Esophagus squamous epithelium (tissue), 5 donors: ENCODE results near the gene ARHGEF1. TPM values are rescaled to one million over a fixed set of nuclear protein-coding genes. Genes with fewer than 3 reads are reported as not detected.

Experiments used
- DNase-seq: peaks from one replicate; lab custom pipeline; 2025; lab: John Stamatoyannopoulos, UW
- H3K27ac ChIP-seq, 4 donors: fragments of 200-600 bp; sonication (generic); one replicate each; pipeline ENCODE4 v1.5.1; 2016 to 2019; ENCODE audit warnings: mild to moderate bottlenecking in 1 of 4
- H3K27me3 ChIP-seq, 4 donors: fragments of 200-600 bp; sonication (generic); 1 replicate in 3 of 4; 2 replicates in 1 of 4; pipeline versions ENCODE4 v1.5.1 to v1.6.0; 2017 to 2021; ENCODE audit warnings: antibody characterized with exemption in 1 of 4
- H3K36me3 ChIP-seq, 3 donors: fragments of 200-600 bp; sonication (generic); one replicate each; pipeline ENCODE4 v1.5.1; 2016 to 2019
- H3K4me1 ChIP-seq, 3 donors: fragments of 200-600 bp; sonication (generic); one replicate each; pipeline ENCODE4 v1.5.1; 2017 to 2019
- H3K4me3 ChIP-seq, 4 donors: fragments of 200-600 bp; sonication (generic); 1 replicate in 3 of 4; 2 replicates in 1 of 4; pipeline ENCODE4 v1.5.1; 2016 to 2019; ENCODE audit warnings: mild to moderate bottlenecking in 2 of 4, moderate library complexity in 1 of 4
- H3K9me3 ChIP-seq, 3 donors: fragments of 200-600 bp; sonication (generic); one replicate each; pipeline ENCODE4 v1.5.1; 2016 to 2019
- CTCF ChIP-seq, 6 experiments: fragments of 450-650 bp in 4 of 6; fragments of 200-600 bp in 2 of 6; sonication (generic) in 2 of 6; IDR thresholded peaks; one replicate each; pipeline ENCODE4 v1.5.1; 2016 to 2019; ENCODE audit warnings: antibody characterized with exemption in 6 of 6, mild to moderate bottlenecking in 4 of 6, moderate library complexity in 4 of 6
- POLR2A ChIP-seq, 4 donors: fragments of 450-650 bp; IDR thresholded peaks; one replicate each; pipeline ENCODE4 v1.6.1; 2017; ENCODE audit warnings: antibody characterized with exemption in 4 of 4, mild to moderate bottlenecking in 4 of 4, moderate library complexity in 3 of 4
- WGBS, 2 donors: methylation state at CpG; one replicate each; pipeline ENCODE4 v1.1.5; 2018; 5-methylcytosine and 5-hydroxymethylcytosine counted together
- intact Hi-C: fragments of 100-400 bp; cut with DNase I; formaldehyde crosslinking; loops from one replicate; pipeline ENCODE4 v1.15.0; 2022
- small RNA-seq, 4 donors: library from RNA; depleted of rRNA; stranded (forward); fragments of <200 nt; gene quantifications; one replicate each; pipeline ENCODE3, GENCODE V24; 2016
- total RNA-seq, 4 donors: library from RNA; depleted of rRNA; stranded (reverse); fragments of >200 nt; gene quantifications; one replicate each; pipeline ENCODE4 v1.1.0, GENCODE V29; 2016
- donor health status: DM: yes; HTN: yes; CAD: no.

ARHGEF1 gene
- total RNA-seq, 4 donors from 2014 or later: 31.0 to 59.5 (median 56.2) TPM

- Histone ChIP-seq H3K27me3 (no peaks in the 10 kb centered on the region), H3K27ac (no peak overlapping the region), H3K36me3 (peaks cover 0 to 24% (median 8%) of the 10 kb centered on the region in 3 donors), H3K9me3 (no peaks in the 10 kb centered on the region), H3K4me3 (no peak overlapping the region), H3K4me1 (peaks cover 11 to 32% (median 17%) of the 10 kb centered on the region in 3 donors)
- DNase-seq: no peak
- WGBS, 2 donors: 64 to 71% methylated on average over 4 to 7 of the region's 7 CpGs
- no peak for TF ChIP-seq CTCF (IDR thresholded peaks at IDR 0.05)
- TF ChIP-seq POLR2A (IDR thresholded peaks at IDR 0.05): no peak
- intact Hi-C loops: loop anchor here (10.0 kb wide), 1 partner anchor 81 kb away; the partner anchor contains the start of gene CD79A
Observed at GRCh38 chr19:41955521-41955920, 72.5 kb downstream of the ARHGEF1 start.

GRCh38 chr19:41956621-41957020, 73.6 kb downstream of the ARHGEF1 start:
- Histone ChIP-seq H3K4me3 (no peak overlapping the region), H3K36me3 (peaks cover 0 to 24% (median 8%) of the 10 kb centered on the region in 3 donors), H3K4me1 (peaks cover 11 to 28% (median 14%) of the 10 kb centered on the region in 3 donors), H3K27me3 (no peaks in the 10 kb centered on the region), H3K9me3 (no peaks in the 10 kb centered on the region), H3K27ac (no peak overlapping the region)
- intact Hi-C loops: loop anchor here (10.0 kb wide), 1 partner anchor 82 kb away; the partner anchor contains the start of gene CD79A
- WGBS, 2 donors: 78 to 100% methylated on average over 1 to 4 of the region's 13 CpGs
- no peak for TF ChIP-seq POLR2A (IDR thresholded peaks at IDR 0.05)
- TF ChIP-seq CTCF (IDR thresholded peaks at IDR 0.05): no peak
- no peak for DNase-seq

Small RNAs within 50 kb of the gene (small RNA-seq; reads per million reads assigned to genes)
- gene MIR6797: 0 reads per million in 4 donors

Other genes starting within 250 kb of the ARHGEF1 start
- gene CEACAM7, start 194.9 kb upstream of the ARHGEF1 start, total RNA-seq: 100 to 1,000 TPM in 2 of 4 donors, 10 to 100 TPM in 2; 10.5 to 103 (median 76.7) TPM
- gene CEACAM5, start 174.6 kb upstream of the ARHGEF1 start, total RNA-seq: 100 to 1,000 TPM in 3 of 4 donors, 10 to 100 TPM in 1; 86.4 to 374 (median 293) TPM
- gene CEACAM6, start 127.7 kb upstream of the ARHGEF1 start, total RNA-seq: 100 to 1,000 TPM in 3 of 4 donors, 10 to 100 TPM in 1; 70.8 to 288 (median 176) TPM
- gene CEACAM3, start 86.6 kb upstream of the ARHGEF1 start, total RNA-seq: 1 to 10 TPM in 2 of 4 donors, under 1 TPM in 2; 0.42 to 1.3 (median 0.99) TPM
- gene LYPD4, start 38.5 kb upstream of the ARHGEF1 start, total RNA-seq: not detected
- not detected for gene DMRTC2, start 38.1 kb upstream of the ARHGEF1 start, total RNA-seq
- 1,000 to 10,000 TPM in 3 of 4 donors, 100 to 1,000 TPM in 1; 922 to 1,801 (median 1,460) TPM for gene RPS19, start 22.9 kb upstream of the ARHGEF1 start, total RNA-seq
- 1 to 10 TPM in 2 of 4 donors, not detected in 2; 1.7 to 3.1 TPM for gene CD79A, start 5.9 kb upstream of the ARHGEF1 start, total RNA-seq
- gene ERFL, start 45.3 kb downstream of the ARHGEF1 start, total RNA-seq: not detected
- 100 to 1,000 TPM in 3 of 4 donors, 10 to 100 TPM in 1; 47.4 to 113 (median 103) TPM for gene RABAC1, start 76.1 kb downstream of the ARHGEF1 start, total RNA-seq
- gene ATP1A3, start 111.0 kb downstream of the ARHGEF1 start, total RNA-seq: under 1 TPM in 2 of 4 donors, not detected in 2; 0.19 to 0.42 TPM
- gene GRIK5, start 187.0 kb downstream of the ARHGEF1 start, total RNA-seq: 1 to 10 TPM in 1 of 4 donors, under 1 TPM in 3; 0.08 to 1.1 (median 0.37) TPM
- gene ZNF574, start 193.0 kb downstream of the ARHGEF1 start, total RNA-seq: 10 to 100 TPM; 13.2 to 24.3 (median 16.2) TPM
- under 1 TPM in 3 of 4 donors, not detected in 1; 0.18 to 0.67 (median 0.57) TPM for gene POU2F2, start 249.3 kb downstream of the ARHGEF1 start, total RNA-seq